GM23248 (cell line): ENCODE data around the gene ACAT2. TPM values are rescaled to one million over a fixed set of nuclear protein-coding genes. Genes with fewer than 3 reads are reported as not detected.
A peak's percentile ranks its signal among the peaks of the same experiment; 100 is the strongest.

Experiments used
- DNase-seq: peaks from one replicate; pipeline ENCODE4 v3.0.0-alpha.2; 2015
- H2AFZ ChIP-seq: fragments of 200-600 bp; sonication (generic); 2 replicates; pipeline ENCODE4 v1.6.1; 2016; ENCODE audit warnings: antibody characterized with exemption
- H3F3A ChIP-seq: fragments of 200-600 bp; sonication (generic); 2 replicates; pipeline ENCODE4 v1.6.1; 2016; ENCODE audit warnings: mild to moderate bottlenecking, antibody characterized with exemption, mixed run types; ENCODE audit not compliant: insufficient read depth
- H3K27ac ChIP-seq: fragments of 200-600 bp; sonication (generic); 2 replicates; pipeline ENCODE4 v1.5.1; 2016; ENCODE audit warnings: mild to moderate bottlenecking
- H3K27me3 ChIP-seq: fragments of 200-600 bp; sonication (generic); replicated peaks from 2 replicates; pipeline ENCODE4 v1.6.1; 2016; ENCODE audit warnings: mild to moderate bottlenecking; ENCODE audit not compliant: insufficient read depth
- H3K36me3 ChIP-seq: fragments of 200-600 bp; sonication (generic); 2 replicates; pipeline ENCODE4 v1.6.1; 2016; ENCODE audit warnings: low read depth, mild to moderate bottlenecking
- H3K4me1 ChIP-seq: fragments of 200-600 bp; sonication (generic); 2 replicates; pipeline ENCODE4 v1.6.1; 2016; ENCODE audit warnings: mild to moderate bottlenecking; ENCODE audit not compliant: insufficient read depth
- H3K4me2 ChIP-seq: fragments of 200-600 bp; sonication (generic); one replicate; pipeline ENCODE4 v1.6.1; 2016; ENCODE audit warnings: mild to moderate bottlenecking; ENCODE audit not compliant: unreplicated experiment
- H3K4me3 ChIP-seq: fragments of 200-600 bp; sonication (generic); 2 replicates; pipeline ENCODE4 v1.5.1; 2016; ENCODE audit warnings: mild to moderate bottlenecking
- H3K79me2 ChIP-seq: fragments of 200-600 bp; sonication (generic); 2 replicates; pipeline ENCODE4 v1.6.1; 2016; ENCODE audit warnings: mild to moderate bottlenecking; ENCODE audit not compliant: insufficient read depth
- H3K9ac ChIP-seq: fragments of 200-600 bp; sonication (generic); 2 replicates; pipeline ENCODE4 v1.6.1; 2016; ENCODE audit warnings: mild to moderate bottlenecking
- H3K9me2 ChIP-seq: fragments of 200-600 bp; sonication (generic); 2 replicates; pipeline ENCODE4 v1.6.1; 2016; ENCODE audit warnings: mixed run types, mild to moderate bottlenecking, moderate library complexity; ENCODE audit not compliant: insufficient read depth
- H3K9me3 ChIP-seq: fragments of 200-600 bp; sonication (generic); one replicate; pipeline ENCODE4 v1.6.1; 2017; ENCODE audit warnings: low read depth
- H4K20me1 ChIP-seq: fragments of 200-600 bp; sonication (generic); 2 replicates; pipeline ENCODE4 v1.6.0; 2016; ENCODE audit not compliant: insufficient read depth
- EZH2 ChIP-seq: fragments of 200-600 bp; sonication (generic); IDR thresholded peaks from 2 replicates; pipeline ENCODE4 v1.6.1; 2018; ENCODE audit warnings: antibody characterized with exemption, mild to moderate bottlenecking; ENCODE audit not compliant: insufficient read depth, poor library complexity, severe bottlenecking
- EZH2phosphoT487 ChIP-seq: fragments of 200-600 bp; sonication (generic); IDR thresholded peaks from 2 replicates; pipeline ENCODE4 v1.6.1; 2018; ENCODE audit warnings: antibody characterized with exemption, moderate library complexity, mild to moderate bottlenecking, low read depth; ENCODE audit not compliant: insufficient read depth
- WGBS, 2 experiments: methylation state at CpG; one replicate each; pipeline ENCODE4 v1.1.6; 2015 to 2017; ENCODE audit warnings: low lambda C conversion rate in 2 of 2, low coverage in 1 of 2; ENCODE audit errors: missing lambda C conversion rate in 2 of 2; 5-methylcytosine and 5-hydroxymethylcytosine counted together
- in situ Hi-C: fragments of 300-500 bp; cut with MboI; formaldehyde crosslinking; loops from 2 replicates; pipeline ENCODE4 v1.15.0; 2020
- polyA plus RNA-seq: library from polyadenylated mRNA; unstranded; fragments of >200 nt; fragmentation: Nextera tagmentation; extraction: Ambion mirVana; gene quantifications from 2 replicates; pipeline ENCODE4 v1.2.1, GENCODE V29; 2016
- total RNA-seq: library from RNA; depleted of rRNA; stranded (reverse); fragments of >200 nt; shearing (Covaris generic); gene quantifications from 2 replicates; pipeline ENCODE4 v1.2.3, GENCODE V29; 2014

ACAT2 gene
- total and polyA plus RNA-seq, 2 experiments from 2014 or later: 10.5 to 18.9 TPM

DNA sequence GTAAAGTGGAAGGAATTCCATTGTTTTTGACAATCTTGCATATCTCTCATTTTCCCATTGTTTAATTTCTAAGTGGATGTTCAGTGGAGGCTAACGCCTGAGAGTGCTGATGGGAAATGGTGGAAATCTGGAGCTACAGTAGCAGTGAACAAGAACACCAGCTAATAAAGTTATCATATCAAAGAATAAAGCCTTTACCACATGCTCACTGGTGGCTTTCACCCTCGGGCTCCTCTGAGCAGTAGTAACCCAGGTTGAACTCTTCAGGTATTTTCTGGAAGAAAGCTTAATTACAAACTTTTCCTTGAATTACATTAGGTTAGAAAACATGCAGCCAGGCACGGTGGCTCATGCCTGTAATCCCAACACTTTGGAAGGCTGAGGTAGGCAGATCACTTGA, 10.4 kb upstream of the ACAT2 start:
- H3K27ac ChIP-seq: no peak overlapping the region
- no peak overlapping the region for H3K9ac ChIP-seq
- 61 to 64% methylated on average over 3 of the region's 3 CpGs for WGBS, 2 experiments
- H3K9me3 ChIP-seq: no peaks in the 10 kb centered on the region
- H3K4me1 ChIP-seq: no peaks in the 10 kb centered on the region
- H3K4me3 ChIP-seq: no peak overlapping the region
- peaks cover 95% of the 10 kb centered on the region for H3K79me2 ChIP-seq
- no peak for TF ChIP-seq EZH2phosphoT487
- TF ChIP-seq EZH2: no peak
- H3K9me2 ChIP-seq: no peaks in the 10 kb centered on the region
- DNase-seq: no peak
- no peaks in the 10 kb centered on the region for H3K27me3 ChIP-seq
- peaks cover 45% of the 10 kb centered on the region for H3F3A ChIP-seq
- in situ Hi-C loops: no loop called here
- H3K36me3 ChIP-seq: peaks cover 88% of the 10 kb centered on the region
- H2AFZ ChIP-seq: no peak overlapping the region
- no peaks in the 10 kb centered on the region for H4K20me1 ChIP-seq
- no peak overlapping the region for H3K4me2 ChIP-seq

DNA sequence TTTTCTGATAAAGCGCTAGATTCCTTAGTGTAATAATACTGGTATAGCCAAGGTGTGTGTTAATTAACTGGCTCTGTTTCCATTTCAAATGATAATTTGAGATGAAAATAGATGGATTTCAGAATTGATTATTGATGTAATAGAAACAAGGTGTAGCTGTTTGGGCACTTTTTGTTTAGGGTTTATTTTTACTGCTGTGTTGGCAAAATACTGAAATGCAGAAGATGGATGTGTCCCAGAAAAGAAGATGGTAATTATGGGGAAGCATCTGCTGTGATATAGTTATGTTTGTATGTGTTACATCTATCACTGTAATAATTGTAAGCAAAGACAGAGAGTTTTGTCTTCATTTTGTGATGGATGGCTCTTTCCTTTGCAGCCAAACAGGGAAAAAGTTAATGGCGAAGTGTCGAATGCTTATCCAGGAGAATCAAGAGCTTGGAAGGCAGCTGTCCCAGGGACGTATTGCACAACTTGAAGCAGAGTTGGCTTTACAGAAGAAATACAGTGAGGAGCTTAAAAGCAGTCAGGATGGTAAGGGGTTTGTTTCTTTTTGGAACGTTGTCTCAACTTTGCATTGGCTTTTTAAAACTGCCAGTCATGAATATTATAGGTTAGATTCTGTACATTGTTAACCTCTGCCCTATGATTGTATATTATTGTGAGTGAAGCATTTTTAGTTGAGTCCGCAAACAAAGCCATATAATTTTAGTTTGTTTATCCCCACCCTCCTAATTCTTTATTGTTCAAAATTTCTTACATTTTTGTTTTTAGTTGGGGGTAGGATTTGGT, 8.6 kb upstream of the ACAT2 start:
- Histone ChIP-seq H3K4me1 (peaks cover 3% of the 10 kb centered on the region), H3K4me3 (no peak overlapping the region), H3K27ac (no peak overlapping the region), H3K4me2 (no peak overlapping the region), H3K9me3 (no peaks in the 10 kb centered on the region), H3K9ac (no peak overlapping the region), H3K9me2 (no peaks in the 10 kb centered on the region), H3K79me2 (peaks cover 83% of the 10 kb centered on the region), H4K20me1 (no peaks in the 10 kb centered on the region), H2AFZ (no peak overlapping the region), H3K27me3 (no peaks in the 10 kb centered on the region), H3F3A (peaks cover 56% of the 10 kb centered on the region), H3K36me3 (peaks cover 81% of the 10 kb centered on the region)
- in situ Hi-C loops: no loop called here
- WGBS, 2 experiments: 69 to 70% methylated on average over 6 of the region's 6 CpGs
- TF ChIP-seq EZH2phosphoT487 (no peak), EZH2 (no peak)
- DNase-seq: no peak

DNA sequence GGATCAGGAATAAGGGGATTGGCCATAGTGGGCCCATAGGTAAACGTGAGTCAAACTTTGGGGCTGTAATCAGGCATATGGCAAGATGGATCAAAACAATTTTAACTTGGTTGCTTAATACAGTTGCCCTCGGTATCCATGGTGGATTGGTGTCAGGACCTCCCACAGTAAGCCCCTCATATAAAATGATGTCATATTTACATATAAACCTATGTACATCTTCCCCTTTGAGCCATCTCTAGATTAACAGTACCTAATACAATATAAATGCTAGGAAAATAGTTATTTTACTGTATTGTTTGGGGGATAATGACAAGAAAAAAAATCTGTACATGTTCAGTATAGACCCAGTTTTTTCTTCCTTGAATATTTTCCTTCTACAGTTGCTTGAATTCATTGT, 7.4 kb upstream of the ACAT2 start:
- H3K9me2 ChIP-seq: no peaks in the 10 kb centered on the region
- no peaks in the 10 kb centered on the region for H4K20me1 ChIP-seq
- TF ChIP-seq EZH2phosphoT487 (no peak), EZH2 (no peak)
- peaks cover 72% of the 10 kb centered on the region for H3K79me2 ChIP-seq
- no peaks in the 10 kb centered on the region for H3K9me3 ChIP-seq
- H3K4me1 ChIP-seq: peaks cover 10% of the 10 kb centered on the region
- no peaks in the 10 kb centered on the region for H3K27me3 ChIP-seq
- no peak for DNase-seq
- no peak overlapping the region for H2AFZ ChIP-seq
- H3K9ac ChIP-seq: no peak overlapping the region
- WGBS, 2 experiments: 65 to 75% methylated on average over 2 of the region's 2 CpGs
- peaks cover 64% of the 10 kb centered on the region for H3F3A ChIP-seq
- no peak overlapping the region for H3K27ac ChIP-seq
- peaks cover 71% of the 10 kb centered on the region for H3K36me3 ChIP-seq
- in situ Hi-C loops: no loop called here
- no peak overlapping the region for H3K4me3 ChIP-seq
- no peak overlapping the region for H3K4me2 ChIP-seq

DNA sequence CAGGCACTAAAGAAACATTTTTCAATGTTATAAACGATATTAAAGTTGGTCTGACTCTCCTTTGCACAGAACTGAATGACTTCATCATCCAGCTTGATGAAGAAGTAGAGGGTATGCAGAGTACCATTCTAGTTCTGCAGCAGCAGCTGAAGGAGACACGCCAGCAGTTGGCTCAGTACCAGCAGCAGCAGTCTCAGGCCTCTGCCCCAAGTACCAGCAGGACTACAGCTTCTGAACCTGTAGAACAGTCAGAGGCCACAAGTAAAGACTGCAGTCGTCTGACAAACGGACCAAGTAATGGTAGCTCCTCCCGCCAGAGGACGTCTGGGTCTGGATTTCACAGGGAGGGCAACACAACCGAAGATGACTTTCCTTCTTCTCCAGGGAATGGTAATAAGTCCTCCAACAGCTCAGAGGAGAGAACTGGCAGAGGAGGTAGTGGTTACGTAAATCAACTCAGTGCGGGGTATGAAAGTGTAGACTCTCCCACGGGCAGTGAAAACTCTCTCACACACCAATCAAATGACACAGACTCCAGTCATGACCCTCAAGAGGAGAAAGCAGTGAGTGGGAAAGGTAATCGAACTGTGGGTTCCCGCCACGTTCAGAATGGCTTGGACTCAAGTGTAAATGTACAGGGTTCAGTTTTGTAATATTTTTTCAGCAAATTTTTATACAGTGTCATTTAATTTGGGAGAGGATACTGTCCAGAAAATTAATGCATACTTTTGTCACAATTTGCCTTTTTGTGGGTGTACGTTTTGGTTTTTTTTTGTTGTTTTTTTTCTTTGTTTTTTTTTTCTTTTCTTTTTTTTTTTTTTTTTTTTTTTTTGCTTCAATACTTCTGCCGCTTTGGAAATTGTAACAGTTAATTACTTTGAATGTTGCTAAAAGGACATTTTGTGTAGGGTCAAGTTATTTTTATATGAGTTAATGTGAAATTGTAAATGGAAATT, 6.6 kb upstream of the ACAT2 start:
- Histone ChIP-seq H3K9me3 (no peaks in the 10 kb centered on the region), H3K9ac (no peak overlapping the region), H3K79me2 (peaks cover 63% of the 10 kb centered on the region), H3K4me2 (no peak overlapping the region), H3K36me3 (peaks cover 62% of the 10 kb centered on the region), H3K4me1 (peaks cover 16% of the 10 kb centered on the region), H4K20me1 (no peaks in the 10 kb centered on the region), H3K4me3 (no peak overlapping the region), H2AFZ (no peak overlapping the region), H3K27me3 (no peaks in the 10 kb centered on the region), H3F3A (peaks cover 72% of the 10 kb centered on the region), H3K27ac (peak overlapping the region; percentile 7; the same call in 1 of the 2 replicates), H3K9me2 (no peaks in the 10 kb centered on the region)
- DNase-seq: peak; percentile 20
- TF ChIP-seq EZH2 (no peak), EZH2phosphoT487 (no peak)
- 73 to 74% methylated on average over 15 of the region's 15 CpGs for WGBS, 2 experiments
- in situ Hi-C loops: no loop called here
